Endodermal cell (in vitro differentiated cells): ENCODE data around the gene CTTN. TPM values are rescaled to one million over a fixed set of nuclear protein-coding genes. Genes with fewer than 3 reads are reported as not detected.
A peak's percentile ranks its signal among the peaks of the same experiment; 100 is the strongest.

ENCODE experiments used
- DNase-seq: peaks from one replicate; pipeline ENCODE4 v3.0.0-alpha.2; 2017
- H3K27ac ChIP-seq: 2 replicates; pipeline ENCODE4 v1.5.1; 2013; ENCODE audit warnings: mild to moderate bottlenecking, low read depth, low read length, moderate library complexity
- H3K27me3 ChIP-seq: 2 replicates; pipeline ENCODE4 v1.6.1; 2013; ENCODE audit warnings: mild to moderate bottlenecking, low read length, moderate library complexity; ENCODE audit not compliant: insufficient read depth, control insufficient read depth, poor library complexity, severe bottlenecking
- H3K36me3 ChIP-seq: 2 replicates; pipeline ENCODE4 v1.7.0; 2013; ENCODE audit warnings: mild to moderate bottlenecking, low read length, moderate library complexity; ENCODE audit not compliant: control insufficient read depth, insufficient read depth
- H3K4me1 ChIP-seq: one replicate; pipeline ENCODE4 v1.7.0; 2013; ENCODE audit warnings: low read length; ENCODE audit not compliant: control insufficient read depth, insufficient read depth
- H3K4me3 ChIP-seq: 2 replicates; pipeline ENCODE4 v1.5.1; 2013; ENCODE audit warnings: mild to moderate bottlenecking, low read length, moderate library complexity
- H3K9ac ChIP-seq: 2 replicates; pipeline ENCODE4 v1.6.1; 2013; ENCODE audit warnings: mild to moderate bottlenecking, low read length, moderate library complexity; ENCODE audit not compliant: poor library complexity, severe bottlenecking; ENCODE audit errors: extremely low read depth
- H3K9me3 ChIP-seq: 2 replicates; pipeline ENCODE4 v1.6.1; 2013; ENCODE audit warnings: mild to moderate bottlenecking, low read length, moderate library complexity; ENCODE audit not compliant: control insufficient read depth
- H3K27ac Mint-ChIP-seq: 2 replicates; pipeline ENCODE4 v1.8.0; 2020; ENCODE audit warnings: mixed read lengths
- H3K27me3 Mint-ChIP-seq: 2 replicates; pipeline ENCODE4 v1.8.0; 2021; ENCODE audit warnings: mild to moderate bottlenecking, mixed read lengths; ENCODE audit not compliant: insufficient read depth
- H3K36me3 Mint-ChIP-seq: 2 replicates; pipeline ENCODE4 v1.8.0; 2020; ENCODE audit warnings: low read depth, mixed read lengths
- H3K4me1 Mint-ChIP-seq: 2 replicates; pipeline ENCODE4 v1.8.0; 2020; ENCODE audit warnings: mixed read lengths
- H3K4me3 Mint-ChIP-seq: 2 replicates; pipeline ENCODE4 v1.8.0; 2020; ENCODE audit warnings: mild to moderate bottlenecking, moderate library complexity, mixed read lengths
- H3K9me3 Mint-ChIP-seq: 2 replicates; pipeline ENCODE4 v1.8.0; 2020; ENCODE audit warnings: mild to moderate bottlenecking, mixed read lengths
- WGBS, 2 experiments: methylation state at CpG; one replicate each; pipeline versions ENCODE4 v1.1.5 to v1.1.7; 2013; ENCODE audit warnings: missing lambda C conversion rate in 2 of 2, mixed read lengths in 1 of 2; ENCODE audit not compliant: insufficient coverage in 1 of 2, insufficient read length in 1 of 2; 5-methylcytosine and 5-hydroxymethylcytosine counted together
- total RNA-seq, 2 donors: library from RNA; stranded (reverse); fragmentation: NEBNext Ultra II Directional in 1 of 2; extraction: Animal tissue kit (Norgen Biotek cat#: 25700) in 1 of 2; gene quantifications; 2 replicates in 1 of 2; 3 replicates in 1 of 2; pipeline ENCODE4 v1.2.1, GENCODE V29; 2021
- TF ChIP-seq, protein P1 (sequence below): fragments of 200-600 bp; sonication (generic); conservative IDR thresholded peaks from 2 replicates; pipeline ENCODE4 v1.5.0; 2021; ENCODE audit warnings: antibody characterized with exemption, mild to moderate bottlenecking

Gene CTTN
- total RNA-seq, 2 donors from 2014 or later = 282 to 283 TPM

DNA sequence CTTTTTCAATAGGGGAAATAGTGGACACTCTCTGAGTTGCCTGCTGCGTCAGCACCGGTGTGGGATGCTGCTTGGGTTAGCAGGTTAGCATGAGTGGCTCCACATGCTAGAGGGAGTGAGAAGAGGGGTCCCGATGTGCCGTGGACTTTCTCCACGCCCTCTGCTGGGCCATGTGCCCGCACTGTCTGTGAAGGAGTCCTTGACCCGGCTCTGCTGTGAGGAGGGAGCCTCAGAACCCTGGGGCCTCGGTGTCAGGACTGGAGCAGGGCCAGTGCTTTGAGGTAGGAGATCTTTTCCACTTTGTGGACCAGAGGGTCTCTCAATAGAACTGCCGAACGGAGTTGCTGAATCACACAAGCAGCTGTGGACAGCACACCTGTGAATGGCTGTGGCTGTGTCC, 14.8 kb downstream of the CTTN start:
- Histone ChIP-seq H3K27ac (no peak overlapping the region), H3K27me3 (no peaks in the 10 kb centered on the region), H3K4me3 (no peak overlapping the region), H3K36me3 (peaks cover 96% of the 10 kb centered on the region), H3K9me3 (no peaks in the 10 kb centered on the region), H3K9ac (no peak overlapping the region), H3K4me1 (no peaks in the 10 kb centered on the region)
- H3K27me3 Mint-ChIP-seq = no peaks in the 10 kb centered on the region
- H3K4me1 Mint-ChIP-seq = no peaks in the 10 kb centered on the region
- H3K9me3 Mint-ChIP-seq = no peaks in the 10 kb centered on the region
- no peak overlapping the region for H3K27ac Mint-ChIP-seq
- H3K4me3 Mint-ChIP-seq = no peak overlapping the region
- TF ChIP-seq, protein P1, sequence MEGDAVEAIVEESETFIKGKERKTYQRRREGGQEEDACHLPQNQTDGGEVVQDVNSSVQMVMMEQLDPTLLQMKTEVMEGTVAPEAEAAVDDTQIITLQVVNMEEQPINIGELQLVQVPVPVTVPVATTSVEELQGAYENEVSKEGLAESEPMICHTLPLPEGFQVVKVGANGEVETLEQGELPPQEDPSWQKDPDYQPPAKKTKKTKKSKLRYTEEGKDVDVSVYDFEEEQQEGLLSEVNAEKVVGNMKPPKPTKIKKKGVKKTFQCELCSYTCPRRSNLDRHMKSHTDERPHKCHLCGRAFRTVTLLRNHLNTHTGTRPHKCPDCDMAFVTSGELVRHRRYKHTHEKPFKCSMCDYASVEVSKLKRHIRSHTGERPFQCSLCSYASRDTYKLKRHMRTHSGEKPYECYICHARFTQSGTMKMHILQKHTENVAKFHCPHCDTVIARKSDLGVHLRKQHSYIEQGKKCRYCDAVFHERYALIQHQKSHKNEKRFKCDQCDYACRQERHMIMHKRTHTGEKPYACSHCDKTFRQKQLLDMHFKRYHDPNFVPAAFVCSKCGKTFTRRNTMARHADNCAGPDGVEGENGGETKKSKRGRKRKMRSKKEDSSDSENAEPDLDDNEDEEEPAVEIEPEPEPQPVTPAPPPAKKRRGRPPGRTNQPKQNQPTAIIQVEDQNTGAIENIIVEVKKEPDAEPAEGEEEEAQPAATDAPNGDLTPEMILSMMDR = no peak
- peaks cover 89% of the 10 kb centered on the region for H3K36me3 Mint-ChIP-seq
- DNase-seq = no peak
- 96% methylated on average over 7 to 10 of the region's 10 CpGs for WGBS, 2 experiments

DNA sequence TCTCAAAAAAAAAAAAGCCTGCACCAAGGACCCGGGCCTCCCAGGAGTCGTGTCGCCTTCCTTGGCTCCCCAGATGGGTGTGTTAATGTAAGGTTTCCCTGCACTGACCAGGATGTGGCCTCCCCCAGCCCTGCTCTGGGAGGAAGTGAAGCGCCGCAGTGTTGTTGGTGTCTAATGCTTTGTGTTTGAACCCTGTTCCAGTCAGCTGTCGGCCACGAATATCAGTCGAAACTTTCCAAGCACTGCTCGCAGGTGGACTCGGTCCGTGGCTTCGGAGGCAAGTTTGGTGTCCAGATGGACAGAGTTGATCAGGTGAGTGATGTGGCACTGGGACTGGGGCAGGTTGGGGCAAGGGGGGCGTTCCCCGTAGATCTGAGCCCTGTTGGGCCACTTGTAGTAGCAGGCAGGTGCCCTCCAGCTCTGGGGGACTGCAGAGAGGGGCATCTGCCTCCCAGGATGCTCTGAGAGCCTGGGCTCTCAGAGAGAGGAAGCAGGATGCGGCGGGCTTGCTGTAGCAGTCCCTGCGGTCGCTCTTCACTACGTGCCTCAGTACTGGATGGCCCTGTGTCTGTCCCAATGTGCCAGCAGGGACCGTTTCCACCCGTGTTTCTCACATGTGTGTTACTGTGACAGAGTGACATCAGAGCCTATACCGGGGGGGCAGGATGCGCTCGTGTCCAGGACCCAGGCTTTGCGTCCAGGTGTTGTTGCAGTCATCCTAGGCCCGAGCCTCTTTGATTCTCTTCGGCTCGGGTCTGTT, 16.2 kb downstream of the CTTN start:
- Histone ChIP-seq H3K4me3 (no peak overlapping the region), H3K9me3 (no peaks in the 10 kb centered on the region), H3K27ac (no peak overlapping the region), H3K27me3 (no peaks in the 10 kb centered on the region), H3K36me3 (peaks cover 92% of the 10 kb centered on the region), H3K4me1 (no peaks in the 10 kb centered on the region), H3K9ac (no peak overlapping the region)
- Mint-ChIP-seq H3K4me1 (no peaks in the 10 kb centered on the region), H3K27me3 (no peaks in the 10 kb centered on the region), H3K9me3 (no peaks in the 10 kb centered on the region), H3K27ac (no peak overlapping the region), H3K36me3 (peaks cover 88% of the 10 kb centered on the region), H3K4me3 (no peak overlapping the region)
- TF ChIP-seq, protein P1 = no peak
- DNase-seq = no peak
- 89 to 92% methylated on average over 19 to 28 of the region's 28 CpGs for WGBS, 2 experiments

DNA sequence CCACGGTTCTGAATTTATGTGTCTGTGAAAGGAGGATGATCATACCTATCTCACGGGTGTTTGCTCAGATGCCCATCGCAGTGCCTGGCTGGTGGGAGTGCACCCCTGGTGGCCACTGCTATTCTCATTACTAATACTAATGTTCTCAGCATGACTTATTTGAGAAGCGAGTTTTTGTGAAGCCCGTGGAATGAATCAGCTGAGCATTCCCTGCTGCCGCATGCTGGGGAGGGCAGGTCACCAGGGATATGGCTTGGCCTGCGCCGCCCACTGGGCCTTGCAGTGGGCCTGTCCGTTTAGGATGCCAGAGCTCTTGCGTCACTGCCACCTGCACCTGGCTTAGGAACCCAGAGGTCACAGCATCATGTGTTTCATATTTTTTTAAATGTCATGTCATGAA, 16.9 kb downstream of the CTTN start:
- H3K36me3 Mint-ChIP-seq = peaks cover 88% of the 10 kb centered on the region

More for the DNA sequence above, 16.9 kb downstream of the CTTN start:
- no peaks in the 10 kb centered on the region for H3K27me3 ChIP-seq
- WGBS, 2 experiments = 88 to 94% methylated on average over 9 to 10 of the region's 10 CpGs
- H3K9ac ChIP-seq = no peak overlapping the region
- no peak overlapping the region for H3K27ac ChIP-seq
- Mint-ChIP-seq H3K4me3 (no peak overlapping the region), H3K9me3 (no peaks in the 10 kb centered on the region), H3K27ac (peak overlapping the region; percentile 32), H3K27me3 (no peaks in the 10 kb centered on the region), H3K4me1 (no peaks in the 10 kb centered on the region)
- H3K9me3 ChIP-seq = no peaks in the 10 kb centered on the region
- H3K4me3 ChIP-seq = no peak overlapping the region
- TF ChIP-seq, protein P1 = peak; percentile 59
- no peaks in the 10 kb centered on the region for H3K4me1 ChIP-seq
- peaks cover 92% of the 10 kb centered on the region for H3K36me3 ChIP-seq
- DNase-seq = no peak
